Spleen (tissue), 11 donors: ENCODE measurements around the gene CEP72. TPM values are rescaled to one million over a fixed set of nuclear protein-coding genes. Genes with fewer than 3 reads are reported as not detected.
A peak's percentile ranks its signal among the peaks of the same experiment; 100 is the strongest.
"Not testable (repeated sequence)": the region's sequence is repeated elsewhere in the genome, so short reads cannot be mapped to it uniquely, and the experiment has no call there.

Experiments used
- DNase-seq: peaks from one replicate; pipeline ENCODE4 v3.0.0-alpha.2; 2020
- H3K27ac ChIP-seq, 8 donors: fragments of 200-600 bp; sonication (generic) in 7 of 8; 1 replicate in 4 of 8; 2 replicates in 4 of 8; pipeline versions ENCODE4 v1.5.0 to v1.8.0; 2016 to 2021; ENCODE audit warnings: inconsistent platforms in 4 of 8, mild to moderate bottlenecking in 4 of 8, moderate library complexity in 1 of 8
- H3K27me3 ChIP-seq, 7 donors: fragments of 200-600 bp; sonication (generic) in 6 of 7; replicated peaks in 1 of 7; 1 replicate in 4 of 7; 2 replicates in 3 of 7; pipeline versions ENCODE4 v1.5.0 to v1.8.0; 2016 to 2021; ENCODE audit warnings: inconsistent platforms in 3 of 7, mild to moderate bottlenecking in 1 of 7
- H3K36me3 ChIP-seq, 6 donors: fragments of 200-600 bp; sonication (generic) in 5 of 6; 1 replicate in 4 of 6; 2 replicates in 2 of 6; pipeline versions ENCODE4 v1.5.0 to v1.8.0; 2016 to 2021; ENCODE audit warnings: inconsistent platforms in 2 of 6
- H3K4me1 ChIP-seq, 6 donors: fragments of 200-600 bp; sonication (generic) in 5 of 6; 1 replicate in 3 of 6; 2 replicates in 3 of 6; pipeline versions ENCODE4 v1.5.0 to v1.8.0; 2016 to 2021; ENCODE audit warnings: inconsistent platforms in 3 of 6
- H3K4me3 ChIP-seq, 8 donors: fragments of 200-600 bp; sonication (generic) in 7 of 8; 1 replicate in 4 of 8; 2 replicates in 4 of 8; pipeline versions ENCODE4 v1.5.0 to v1.8.0; 2016 to 2021; ENCODE audit warnings: inconsistent platforms in 4 of 8, mild to moderate bottlenecking in 4 of 8, moderate library complexity in 2 of 8
- H3K9me3 ChIP-seq, 8 donors: fragments of 200-600 bp; sonication (generic) in 7 of 8; 1 replicate in 4 of 8; 2 replicates in 4 of 8; pipeline versions ENCODE4 v1.5.0 to v1.8.0; 2016 to 2021; ENCODE audit warnings: inconsistent platforms in 4 of 8
- CTCF ChIP-seq, 11 experiments: fragments of 200-600 bp in 7 of 11; fragments of 450-650 bp in 4 of 11; sonication (generic) in 4 of 11; IDR thresholded peaks in 8 of 11; conservative IDR thresholded peaks in 3 of 11; 1 replicate in 7 of 11; 2 replicates in 4 of 11; pipeline versions ENCODE4 v1.4.0 to v1.8.0; 2016 to 2021; ENCODE audit warnings: antibody characterized with exemption in 11 of 11, inconsistent platforms in 4 of 11, mild to moderate bottlenecking in 1 of 11
- POLR2A ChIP-seq, 3 donors: fragments of 450-650 bp; IDR thresholded peaks; one replicate each; pipeline ENCODE4 v1.5.1; 2017; ENCODE audit warnings: antibody characterized with exemption in 3 of 3, mild to moderate bottlenecking in 1 of 3
- POLR2AphosphoS5 ChIP-seq, 3 donors: sonication (generic); formaldehyde crosslinking; IDR thresholded peaks; one replicate each; pipeline ENCODE4 v1.5.1; 2017; ENCODE audit warnings: antibody characterized with exemption in 3 of 3
- WGBS, 5 donors: extraction: QIAGEN DNeasy Blood & Tissue Kit in 3 of 5; methylation state at CpG; one replicate each; pipeline versions ENCODE4 v1.1.5 to v1.1.7; 2013 to 2018; 5-methylcytosine and 5-hydroxymethylcytosine counted together
- intact Hi-C: fragments of 100-400 bp; cut with DNase I; formaldehyde crosslinking; loops from one replicate; pipeline ENCODE4 v1.15.0; 2023; ENCODE audit warnings: low total_unique reads
- polyA plus RNA-seq, 3 donors: library from polyadenylated mRNA; stranded (reverse); fragments of 200-250 nt; gene quantifications; one replicate each; pipeline ENCODE4 v1.2.1, GENCODE V29; 2013
- total RNA-seq, 7 donors: library from RNA; depleted of rRNA in 3 of 7; stranded (reverse); fragments of >200 nt in 3 of 7; fragmentation: NEBNext Ultra II Directional in 4 of 7; extraction: Animal tissue kit (Norgen Biotek cat#: 25700) in 4 of 7; gene quantifications; one replicate each; pipeline versions ENCODE4 v1.1.0 to v1.2.1, GENCODE V29; 2016 to 2021
- donor health status: healthy with polysubstance abuse.
- donor health status: DM: no; HTN: no; CAD: no; lungs with moderate emphysema.
- donor health status: DM: no; HTN: no; CAD: no.
- donor health status: Bipolar disorder and iron deficiency.
- donor health status: healthy.
- donor health status: DM: no; HTN: no; CAD: no.
- donor health status: DM: yes; HTN: yes; CAD: no.

Gene CEP72
- total and polyA plus RNA-seq, 10 donors = 2.1 to 13.1 (median 9.0) TPM

- H3K4me3 ChIP-seq = no peak overlapping the region
- 76 to 84% (median 77%) methylated on average over 34 to 36 of the region's 36 CpGs for WGBS, 5 donors
- peaks cover 17 to 37% (median 32%) of the 10 kb centered on the region in 6 donors for H3K4me1 ChIP-seq
- H3K9me3 ChIP-seq = no peaks in the 10 kb centered on the region
- peak; percentile 75 for DNase-seq
- no peak for TF ChIP-seq POLR2A (IDR thresholded peaks at IDR 0.05)
- no peak for TF ChIP-seq CTCF (IDR thresholded peaks at IDR 0.05 in 8 of 11, conservative IDR thresholded peaks at IDR 0.05 in 3 of 11)
- TF ChIP-seq POLR2AphosphoS5 (IDR thresholded peaks at IDR 0.05) = no peak
- intact Hi-C loops = no loop called here
- H3K27ac ChIP-seq = no peak overlapping the region
- peaks cover 0 to 58% (median 15%) of the 10 kb centered on the region in 7 donors for H3K27me3 ChIP-seq
- no peaks in the 10 kb centered on the region for H3K36me3 ChIP-seq
Measured at GRCh38 chr5:675871-676698, 63.9 kb downstream of the CEP72 start.

GRCh38 chr5:676699-677076, 64.5 kb downstream of the CEP72 start:
- Histone ChIP-seq H3K4me1 (peaks cover 17 to 31% (median 26%) of the 10 kb centered on the region in 6 donors), H3K27me3 (peaks cover 0 to 52% (median 15%) of the 10 kb centered on the region in 7 donors), H3K4me3 (no peak overlapping the region), H3K36me3 (no peaks in the 10 kb centered on the region), H3K9me3 (no peaks in the 10 kb centered on the region), H3K27ac (no peak overlapping the region)
- WGBS, 5 donors = 91 to 97% (median 93%) methylated on average over 48 of the region's 48 CpGs
- no peak for TF ChIP-seq CTCF (IDR thresholded peaks at IDR 0.05 in 8 of 11, conservative IDR thresholded peaks at IDR 0.05 in 3 of 11)
- TF ChIP-seq POLR2AphosphoS5 (IDR thresholded peaks at IDR 0.05) = no peak
- TF ChIP-seq POLR2A (IDR thresholded peaks at IDR 0.05) = no peak
- peak; percentile 58 for DNase-seq
- intact Hi-C loops = no loop called here

- Histone ChIP-seq H3K27ac (no peak overlapping the region), H3K4me1 (peaks cover 11 to 24% (median 19%) of the 10 kb centered on the region in 6 donors), H3K36me3 (no peaks in the 10 kb centered on the region), H3K27me3 (peaks cover 0 to 45% (median 9%) of the 10 kb centered on the region in 7 donors), H3K4me3 (no peak overlapping the region), H3K9me3 (no peaks in the 10 kb centered on the region)
- intact Hi-C loops = no loop called here
- TF ChIP-seq POLR2A (IDR thresholded peaks at IDR 0.05) = no peak
- no peak for TF ChIP-seq POLR2AphosphoS5 (IDR thresholded peaks at IDR 0.05)
- no peak for TF ChIP-seq CTCF (IDR thresholded peaks at IDR 0.05 in 8 of 11, conservative IDR thresholded peaks at IDR 0.05 in 3 of 11)
- DNase-seq = peak; percentile 65
- WGBS, 5 donors = 78 to 86% (median 82%) methylated on average over 31 to 44 of the region's 44 CpGs
Measured at GRCh38 chr5:677131-678101, 65.3 kb downstream of the CEP72 start.

GRCh38 chr5:678521-678920, 66.4 kb downstream of the CEP72 start:
- intact Hi-C loops = not testable (repeated sequence)

GRCh38 chr5:679166-679895, 67.2 kb downstream of the CEP72 start:
- peak; percentile 61 for DNase-seq
- H3K9me3 ChIP-seq, intact Hi-C loops, H3K4me3 ChIP-seq, H3K27ac ChIP-seq, H3K4me1 ChIP-seq, H3K36me3 ChIP-seq: not testable (repeated sequence)
- 66 to 85% (median 78%) methylated on average over 5 to 16 of the region's 17 CpGs for WGBS, 5 donors
- H3K27me3 ChIP-seq = peaks cover 0 to 31% (median 2%) of the 10 kb centered on the region in 7 donors

More at GRCh38 chr5:678521-678920, 66.4 kb downstream of the CEP72 start:
- not testable (repeated sequence) for H3K27ac ChIP-seq, H3K36me3 ChIP-seq, H3K9me3 ChIP-seq, H3K4me3 ChIP-seq
- H3K27me3 ChIP-seq = peaks cover 0 to 34% (median 6%) of the 10 kb centered on the region in 7 donors
- 84 to 94% (median 93%) methylated on average over 5 to 16 of the region's 16 CpGs for WGBS, 5 donors
- peak; percentile 43 for DNase-seq
- peaks cover 0 to 13% (median 9%) of the 10 kb centered on the region in 6 donors for H3K4me1 ChIP-seq

GRCh38 chr5:680118-680795, 68.1 kb downstream of the CEP72 start:
- H3K9me3 ChIP-seq, H3K27ac ChIP-seq, H3K36me3 ChIP-seq, H3K4me3 ChIP-seq, intact Hi-C loops, H3K4me1 ChIP-seq: not testable (repeated sequence)
- WGBS, 5 donors = 70 to 87% (median 76%) methylated on average over 3 to 16 of the region's 32 CpGs
- DNase-seq = peak; percentile 11
- peaks cover 0 to 33% (median 0%) of the 10 kb centered on the region in 7 donors for H3K27me3 ChIP-seq
